GM23338 (cell line): ENCODE measurements around the gene EYS. TPM values are rescaled to one million over a fixed set of nuclear protein-coding genes. Genes with fewer than 3 reads are reported as not detected.

Experiments
- ATAC-seq: fragments of 200-7000 bp; cut with Tn5 transposase; 3 replicates; pipeline ENCODE4 v1.9.1; 2020
- DNase-seq: peaks from one replicate; pipeline ENCODE4 v3.0.0-alpha.2; 2015; ENCODE audit warnings: low spot score
- H2AFZ ChIP-seq: fragments of 200-600 bp; sonication (generic); 2 replicates; pipeline ENCODE4 v1.8.0; 2016; ENCODE audit warnings: antibody characterized with exemption, mild to moderate bottlenecking, moderate library complexity
- H3F3A ChIP-seq: fragments of 200-600 bp; sonication (generic); replicated peaks from 2 replicates; pipeline ENCODE4 v1.8.0; 2017; ENCODE audit warnings: antibody characterized with exemption, mixed run types, low read depth
- H3K27ac ChIP-seq: fragments of 200-600 bp; sonication (generic); 2 replicates; pipeline ENCODE4 v1.6.1; 2016; ENCODE audit warnings: low read depth
- H3K27me3 ChIP-seq: fragments of 200-600 bp; sonication (generic); 2 replicates; pipeline ENCODE4 v1.8.0; 2016; ENCODE audit warnings: mild to moderate bottlenecking, mixed run types, moderate library complexity; ENCODE audit not compliant: insufficient read depth
- H3K36me3 ChIP-seq: fragments of 200-600 bp; sonication (generic); 2 replicates; pipeline ENCODE4 v1.8.0; 2016; ENCODE audit warnings: mild to moderate bottlenecking; ENCODE audit not compliant: insufficient read depth
- H3K4me1 ChIP-seq: fragments of 200-600 bp; sonication (generic); 2 replicates; pipeline ENCODE4 v1.8.0; 2016; ENCODE audit warnings: mild to moderate bottlenecking, moderate library complexity; ENCODE audit not compliant: insufficient read depth
- H3K4me2 ChIP-seq: fragments of 200-600 bp; sonication (generic); 2 replicates; pipeline ENCODE4 v1.7.1; 2017; ENCODE audit warnings: mixed run types
- H3K4me3 ChIP-seq: fragments of 200-600 bp; sonication (generic); 2 replicates; pipeline ENCODE4 v1.6.1; 2016; ENCODE audit warnings: mixed run types
- H3K79me2 ChIP-seq: fragments of 200-600 bp; sonication (generic); replicated peaks from 2 replicates; pipeline ENCODE4 v1.8.0; 2017; ENCODE audit warnings: mild to moderate bottlenecking; ENCODE audit not compliant: insufficient read depth
- H3K9me2 ChIP-seq: fragments of 200-600 bp; sonication (generic); 2 replicates; pipeline ENCODE4 v1.8.0; 2017; ENCODE audit not compliant: insufficient read depth
- H4K20me1 ChIP-seq: fragments of 200-600 bp; sonication (generic); replicated peaks from 2 replicates; pipeline ENCODE4 v1.8.0; 2017; ENCODE audit warnings: mild to moderate bottlenecking; ENCODE audit not compliant: insufficient read depth
- H3K27ac Mint-ChIP-seq: 2 replicates; pipeline ENCODE4 v1.8.0; 2020; ENCODE audit warnings: inconsistent platforms, mild to moderate bottlenecking, moderate library complexity, mixed read lengths
- H3K27me3 Mint-ChIP-seq: 3 replicates; pipeline ENCODE4 v1.8.0; 2022; ENCODE audit warnings: low read depth, mild to moderate bottlenecking, moderate library complexity, mixed read lengths, inconsistent platforms; ENCODE audit not compliant: insufficient read depth, poor library complexity
- H3K36me3 Mint-ChIP-seq: 3 replicates; pipeline ENCODE4 v1.8.0; 2021; ENCODE audit warnings: low read depth, mild to moderate bottlenecking, inconsistent platforms, moderate library complexity, mixed read lengths
- H3K4me1 Mint-ChIP-seq: 3 replicates; pipeline ENCODE4 v1.8.0; 2020; ENCODE audit warnings: mild to moderate bottlenecking, inconsistent platforms, mixed read lengths
- H3K4me3 Mint-ChIP-seq: 3 replicates; pipeline ENCODE4 v1.8.0; 2021; ENCODE audit warnings: moderate library complexity, mild to moderate bottlenecking, inconsistent platforms, mixed read lengths
- H3K9me3 Mint-ChIP-seq: 3 replicates; pipeline ENCODE4 v1.8.0; 2020; ENCODE audit warnings: moderate library complexity, mild to moderate bottlenecking, inconsistent platforms, mixed read lengths
- CREB1 ChIP-seq: fragments of 250-450 bp; sonication (Bioruptor Pico); IDR thresholded peaks from 2 replicates; pipeline ENCODE4 v1.5.0; 2020; ENCODE audit warnings: low read depth, mild to moderate bottlenecking, moderate library complexity
- EZH2 ChIP-seq: fragments of 200-600 bp; sonication (generic); IDR thresholded peaks from one replicate; pipeline ENCODE4 v1.8.0; 2017; ENCODE audit warnings: antibody characterized with exemption, mild to moderate bottlenecking, low read depth; ENCODE audit not compliant: unreplicated experiment
- EZH2phosphoT487 ChIP-seq: fragments of 200-600 bp; sonication (generic); IDR thresholded peaks from one replicate; pipeline ENCODE4 v1.8.1; 2018; ENCODE audit warnings: antibody characterized with exemption; ENCODE audit not compliant: unreplicated experiment
- JUNB ChIP-seq: IDR thresholded peaks from one replicate; pipeline ENCODE4 v1.6.1; 2016; ENCODE audit warnings: antibody characterized with exemption; ENCODE audit not compliant: unreplicated experiment
- NANOG ChIP-seq: IDR thresholded peaks from 2 replicates; pipeline ENCODE4 v1.6.1; 2016; ENCODE audit warnings: antibody characterized with exemption, borderline replicate concordance
- POLR2AphosphoS5 ChIP-seq: IDR thresholded peaks from 2 replicates; pipeline ENCODE4 v1.6.1; 2016; ENCODE audit warnings: antibody characterized with exemption, low read depth
- STAT1 ChIP-seq: IDR thresholded peaks from one replicate; pipeline ENCODE4 v1.6.1; 2016; ENCODE audit warnings: antibody characterized with exemption; ENCODE audit not compliant: unreplicated experiment
- ZNF114 ChIP-seq: fragments of 250-450 bp; sonication (Bioruptor Pico); IDR thresholded peaks from 2 replicates; pipeline ENCODE4 v1.5.0; 2020; ENCODE audit warnings: mild to moderate bottlenecking, moderate library complexity
- ZNF331 ChIP-seq: fragments of 250-450 bp; sonication (Bioruptor Pico); IDR thresholded peaks from 2 replicates; pipeline ENCODE4 v1.5.0; 2020; ENCODE audit warnings: low read depth, mild to moderate bottlenecking, moderate library complexity
- polyA plus RNA-seq: library from polyadenylated mRNA; unstranded; fragments of >200 nt; fragmentation: Nextera tagmentation; extraction: Ambion mirVana; gene quantifications from 2 replicates; pipeline ENCODE4 v1.2.1, GENCODE V29; 2016
- total RNA-seq: library from RNA; depleted of rRNA; stranded (reverse); fragments of >200 nt; shearing (Covaris generic); gene quantifications from 2 replicates; pipeline ENCODE4 v1.2.3, GENCODE V29; 2014
- TF ChIP-seq, protein P1 (sequence below): fragments of 250-450 bp; sonication (Bioruptor Pico); IDR thresholded peaks from 2 replicates; pipeline ENCODE4 v1.5.0; 2020; ENCODE audit warnings: mild to moderate bottlenecking, moderate library complexity
- TF ChIP-seq, protein P2 (sequence below): IDR thresholded peaks from 2 replicates; pipeline ENCODE4 v1.6.1; 2016; ENCODE audit warnings: antibody characterized with exemption
- TF ChIP-seq, protein P3 (sequence below), 2 experiments: fragments of 200-600 bp in 1 of 2; sonication (generic) in 1 of 2; conservative IDR thresholded peaks; 2 replicates each; pipeline versions ENCODE4 v1.5.1 to v1.6.1; 2016 to 2017; ENCODE audit warnings: antibody characterized with exemption in 2 of 2, low read depth in 2 of 2, mild to moderate bottlenecking in 2 of 2, moderate library complexity in 1 of 2
- TF ChIP-seq, protein P4 (sequence below): IDR thresholded peaks from one replicate; pipeline ENCODE4 v1.6.1; 2018; ENCODE audit warnings: antibody characterized with exemption; ENCODE audit not compliant: unreplicated experiment

The EYS gene
- total and polyA plus RNA-seq, 2 experiments from 2014 or later = 0.38 to 0.52 TPM

DNA sequence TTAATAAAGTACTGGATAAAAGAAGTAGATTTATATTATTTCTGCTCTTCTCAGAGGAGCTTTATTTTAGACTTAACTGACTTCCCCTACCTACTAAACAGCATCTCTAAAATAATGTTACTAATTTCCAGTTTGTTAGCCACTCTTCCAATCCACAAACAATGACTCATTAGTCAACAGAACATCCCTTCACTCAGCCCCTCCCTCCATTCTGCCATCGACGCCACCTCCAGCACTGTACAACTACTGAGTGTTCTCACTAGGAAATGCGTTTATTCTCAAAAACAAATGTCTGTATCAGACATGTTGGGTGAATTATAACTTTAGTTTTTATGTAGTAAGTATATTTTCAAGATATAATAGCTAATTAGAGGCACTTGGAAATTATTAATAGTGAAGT is 427.0 kb downstream of the EYS start:
- Histone ChIP-seq H3K36me3 (no peaks in the 10 kb centered on the region), H3F3A (no peaks in the 10 kb centered on the region), H3K4me1 (no peaks in the 10 kb centered on the region), H3K9me2 (no peaks in the 10 kb centered on the region), H3K27ac (no peak overlapping the region), H3K79me2 (no peaks in the 10 kb centered on the region), H4K20me1 (no peaks in the 10 kb centered on the region), H3K4me3 (no peak overlapping the region), H3K27me3 (no peaks in the 10 kb centered on the region), H2AFZ (no peak overlapping the region), H3K4me2 (no peak overlapping the region)
- no peak overlapping the region for H3K27ac Mint-ChIP-seq
- ATAC-seq (no peak), DNase-seq (no peak)
- no peaks in the 10 kb centered on the region for H3K27me3 Mint-ChIP-seq
- no peak overlapping the region for H3K4me3 Mint-ChIP-seq
- no peaks in the 10 kb centered on the region for H3K36me3 Mint-ChIP-seq
- TF ChIP-seq, protein P1, sequence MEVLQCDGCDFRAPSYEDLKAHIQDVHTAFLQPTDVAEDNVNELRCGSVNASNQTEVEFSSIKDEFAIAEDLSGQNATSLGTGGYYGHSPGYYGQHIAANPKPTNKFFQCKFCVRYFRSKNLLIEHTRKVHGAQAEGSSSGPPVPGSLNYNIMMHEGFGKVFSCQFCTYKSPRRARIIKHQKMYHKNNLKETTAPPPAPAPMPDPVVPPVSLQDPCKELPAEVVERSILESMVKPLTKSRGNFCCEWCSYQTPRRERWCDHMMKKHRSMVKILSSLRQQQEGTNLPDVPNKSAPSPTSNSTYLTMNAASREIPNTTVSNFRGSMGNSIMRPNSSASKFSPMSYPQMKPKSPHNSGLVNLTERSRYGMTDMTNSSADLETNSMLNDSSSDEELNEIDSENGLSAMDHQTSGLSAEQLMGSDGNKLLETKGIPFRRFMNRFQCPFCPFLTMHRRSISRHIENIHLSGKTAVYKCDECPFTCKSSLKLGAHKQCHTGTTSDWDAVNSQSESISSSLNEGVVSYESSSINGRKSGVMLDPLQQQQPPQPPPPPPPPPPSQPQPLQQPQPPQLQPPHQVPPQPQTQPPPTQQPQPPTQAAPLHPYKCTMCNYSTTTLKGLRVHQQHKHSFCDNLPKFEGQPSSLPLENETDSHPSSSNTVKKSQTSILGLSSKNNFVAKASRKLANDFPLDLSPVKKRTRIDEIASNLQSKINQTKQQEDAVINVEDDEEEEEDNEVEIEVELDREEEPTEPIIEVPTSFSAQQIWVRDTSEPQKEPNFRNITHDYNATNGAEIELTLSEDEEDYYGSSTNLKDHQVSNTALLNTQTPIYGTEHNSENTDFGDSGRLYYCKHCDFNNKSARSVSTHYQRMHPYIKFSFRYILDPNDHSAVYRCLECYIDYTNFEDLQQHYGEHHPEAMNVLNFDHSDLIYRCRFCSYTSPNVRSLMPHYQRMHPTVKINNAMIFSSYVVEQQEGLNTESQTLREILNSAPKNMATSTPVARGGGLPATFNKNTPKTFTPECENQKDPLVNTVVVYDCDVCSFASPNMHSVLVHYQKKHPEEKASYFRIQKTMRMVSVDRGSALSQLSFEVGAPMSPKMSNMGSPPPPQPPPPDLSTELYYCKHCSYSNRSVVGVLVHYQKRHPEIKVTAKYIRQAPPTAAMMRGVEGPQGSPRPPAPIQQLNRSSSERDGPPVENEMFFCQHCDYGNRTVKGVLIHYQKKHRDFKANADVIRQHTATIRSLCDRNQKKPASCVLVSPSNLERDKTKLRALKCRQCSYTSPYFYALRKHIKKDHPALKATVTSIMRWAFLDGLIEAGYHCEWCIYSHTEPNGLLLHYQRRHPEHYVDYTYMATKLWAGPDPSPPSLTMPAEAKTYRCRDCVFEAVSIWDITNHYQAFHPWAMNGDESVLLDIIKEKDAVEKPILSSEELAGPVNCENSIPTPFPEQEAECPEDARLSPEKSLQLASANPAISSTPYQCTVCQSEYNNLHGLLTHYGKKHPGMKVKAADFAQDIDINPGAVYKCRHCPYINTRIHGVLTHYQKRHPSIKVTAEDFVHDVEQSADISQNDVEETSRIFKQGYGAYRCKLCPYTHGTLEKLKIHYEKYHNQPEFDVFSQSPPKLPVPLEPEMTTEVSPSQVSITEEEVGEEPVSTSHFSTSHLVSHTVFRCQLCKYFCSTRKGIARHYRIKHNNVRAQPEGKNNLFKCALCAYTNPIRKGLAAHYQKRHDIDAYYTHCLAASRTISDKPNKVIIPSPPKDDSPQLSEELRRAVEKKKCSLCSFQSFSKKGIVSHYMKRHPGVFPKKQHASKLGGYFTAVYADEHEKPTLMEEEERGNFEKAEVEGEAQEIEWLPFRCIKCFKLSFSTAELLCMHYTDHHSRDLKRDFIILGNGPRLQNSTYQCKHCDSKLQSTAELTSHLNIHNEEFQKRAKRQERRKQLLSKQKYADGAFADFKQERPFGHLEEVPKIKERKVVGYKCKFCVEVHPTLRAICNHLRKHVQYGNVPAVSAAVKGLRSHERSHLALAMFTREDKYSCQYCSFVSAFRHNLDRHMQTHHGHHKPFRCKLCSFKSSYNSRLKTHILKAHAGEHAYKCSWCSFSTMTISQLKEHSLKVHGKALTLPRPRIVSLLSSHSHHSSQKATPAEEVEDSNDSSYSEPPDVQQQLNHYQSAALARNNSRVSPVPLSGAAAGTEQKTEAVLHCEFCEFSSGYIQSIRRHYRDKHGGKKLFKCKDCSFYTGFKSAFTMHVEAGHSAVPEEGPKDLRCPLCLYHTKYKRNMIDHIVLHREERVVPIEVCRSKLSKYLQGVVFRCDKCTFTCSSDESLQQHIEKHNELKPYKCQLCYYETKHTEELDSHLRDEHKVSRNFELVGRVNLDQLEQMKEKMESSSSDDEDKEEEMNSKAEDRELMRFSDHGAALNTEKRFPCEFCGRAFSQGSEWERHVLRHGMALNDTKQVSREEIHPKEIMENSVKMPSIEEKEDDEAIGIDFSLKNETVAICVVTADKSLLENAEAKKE = no peak
- no peak for TF ChIP-seq STAT1
- TF ChIP-seq, protein P2, sequence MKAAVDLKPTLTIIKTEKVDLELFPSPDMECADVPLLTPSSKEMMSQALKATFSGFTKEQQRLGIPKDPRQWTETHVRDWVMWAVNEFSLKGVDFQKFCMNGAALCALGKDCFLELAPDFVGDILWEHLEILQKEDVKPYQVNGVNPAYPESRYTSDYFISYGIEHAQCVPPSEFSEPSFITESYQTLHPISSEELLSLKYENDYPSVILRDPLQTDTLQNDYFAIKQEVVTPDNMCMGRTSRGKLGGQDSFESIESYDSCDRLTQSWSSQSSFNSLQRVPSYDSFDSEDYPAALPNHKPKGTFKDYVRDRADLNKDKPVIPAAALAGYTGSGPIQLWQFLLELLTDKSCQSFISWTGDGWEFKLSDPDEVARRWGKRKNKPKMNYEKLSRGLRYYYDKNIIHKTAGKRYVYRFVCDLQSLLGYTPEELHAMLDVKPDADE = no peak
- TF ChIP-seq JUNB = no peak
- TF ChIP-seq, protein P3, sequence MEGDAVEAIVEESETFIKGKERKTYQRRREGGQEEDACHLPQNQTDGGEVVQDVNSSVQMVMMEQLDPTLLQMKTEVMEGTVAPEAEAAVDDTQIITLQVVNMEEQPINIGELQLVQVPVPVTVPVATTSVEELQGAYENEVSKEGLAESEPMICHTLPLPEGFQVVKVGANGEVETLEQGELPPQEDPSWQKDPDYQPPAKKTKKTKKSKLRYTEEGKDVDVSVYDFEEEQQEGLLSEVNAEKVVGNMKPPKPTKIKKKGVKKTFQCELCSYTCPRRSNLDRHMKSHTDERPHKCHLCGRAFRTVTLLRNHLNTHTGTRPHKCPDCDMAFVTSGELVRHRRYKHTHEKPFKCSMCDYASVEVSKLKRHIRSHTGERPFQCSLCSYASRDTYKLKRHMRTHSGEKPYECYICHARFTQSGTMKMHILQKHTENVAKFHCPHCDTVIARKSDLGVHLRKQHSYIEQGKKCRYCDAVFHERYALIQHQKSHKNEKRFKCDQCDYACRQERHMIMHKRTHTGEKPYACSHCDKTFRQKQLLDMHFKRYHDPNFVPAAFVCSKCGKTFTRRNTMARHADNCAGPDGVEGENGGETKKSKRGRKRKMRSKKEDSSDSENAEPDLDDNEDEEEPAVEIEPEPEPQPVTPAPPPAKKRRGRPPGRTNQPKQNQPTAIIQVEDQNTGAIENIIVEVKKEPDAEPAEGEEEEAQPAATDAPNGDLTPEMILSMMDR (conservative IDR thresholded peaks at IDR 0.05; ENCODE audit: low read depth in 2 of 2) = no peak
- TF ChIP-seq EZH2phosphoT487 = no peak
- TF ChIP-seq CREB1 (CRISPR knock-in tag) = no peak
- no peak for TF ChIP-seq POLR2AphosphoS5
- TF ChIP-seq ZNF114 (CRISPR knock-in tag) = no peak
- TF ChIP-seq NANOG = no peak
- TF ChIP-seq, protein P4, sequence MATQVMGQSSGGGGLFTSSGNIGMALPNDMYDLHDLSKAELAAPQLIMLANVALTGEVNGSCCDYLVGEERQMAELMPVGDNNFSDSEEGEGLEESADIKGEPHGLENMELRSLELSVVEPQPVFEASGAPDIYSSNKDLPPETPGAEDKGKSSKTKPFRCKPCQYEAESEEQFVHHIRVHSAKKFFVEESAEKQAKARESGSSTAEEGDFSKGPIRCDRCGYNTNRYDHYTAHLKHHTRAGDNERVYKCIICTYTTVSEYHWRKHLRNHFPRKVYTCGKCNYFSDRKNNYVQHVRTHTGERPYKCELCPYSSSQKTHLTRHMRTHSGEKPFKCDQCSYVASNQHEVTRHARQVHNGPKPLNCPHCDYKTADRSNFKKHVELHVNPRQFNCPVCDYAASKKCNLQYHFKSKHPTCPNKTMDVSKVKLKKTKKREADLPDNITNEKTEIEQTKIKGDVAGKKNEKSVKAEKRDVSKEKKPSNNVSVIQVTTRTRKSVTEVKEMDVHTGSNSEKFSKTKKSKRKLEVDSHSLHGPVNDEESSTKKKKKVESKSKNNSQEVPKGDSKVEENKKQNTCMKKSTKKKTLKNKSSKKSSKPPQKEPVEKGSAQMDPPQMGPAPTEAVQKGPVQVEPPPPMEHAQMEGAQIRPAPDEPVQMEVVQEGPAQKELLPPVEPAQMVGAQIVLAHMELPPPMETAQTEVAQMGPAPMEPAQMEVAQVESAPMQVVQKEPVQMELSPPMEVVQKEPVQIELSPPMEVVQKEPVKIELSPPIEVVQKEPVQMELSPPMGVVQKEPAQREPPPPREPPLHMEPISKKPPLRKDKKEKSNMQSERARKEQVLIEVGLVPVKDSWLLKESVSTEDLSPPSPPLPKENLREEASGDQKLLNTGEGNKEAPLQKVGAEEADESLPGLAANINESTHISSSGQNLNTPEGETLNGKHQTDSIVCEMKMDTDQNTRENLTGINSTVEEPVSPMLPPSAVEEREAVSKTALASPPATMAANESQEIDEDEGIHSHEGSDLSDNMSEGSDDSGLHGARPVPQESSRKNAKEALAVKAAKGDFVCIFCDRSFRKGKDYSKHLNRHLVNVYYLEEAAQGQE = no peak
- TF ChIP-seq EZH2 = no peak
- TF ChIP-seq ZNF331 (CRISPR knock-in tag) = no peak
- no peaks in the 10 kb centered on the region for H3K4me1 Mint-ChIP-seq
- peaks cover 3% of the 10 kb centered on the region; the same call in 1 of the 3 replicates for H3K9me3 Mint-ChIP-seq
